OCI-M2 (cell line): Measurements from ENCODE around the gene LCMT2.
A peak's percentile ranks its signal among the peaks of the same experiment; 100 is the strongest.
"Not testable (repeated sequence)": the region's sequence is repeated elsewhere in the genome, so short reads cannot be mapped to it uniquely, and the experiment has no call there.

Source experiments
- DNase-seq: peaks from one replicate; lab custom pipeline; 2025; ENCODE audit not compliant: unreplicated experiment; lab: John Stamatoyannopoulos, UW

Gene LCMT2

DNA sequence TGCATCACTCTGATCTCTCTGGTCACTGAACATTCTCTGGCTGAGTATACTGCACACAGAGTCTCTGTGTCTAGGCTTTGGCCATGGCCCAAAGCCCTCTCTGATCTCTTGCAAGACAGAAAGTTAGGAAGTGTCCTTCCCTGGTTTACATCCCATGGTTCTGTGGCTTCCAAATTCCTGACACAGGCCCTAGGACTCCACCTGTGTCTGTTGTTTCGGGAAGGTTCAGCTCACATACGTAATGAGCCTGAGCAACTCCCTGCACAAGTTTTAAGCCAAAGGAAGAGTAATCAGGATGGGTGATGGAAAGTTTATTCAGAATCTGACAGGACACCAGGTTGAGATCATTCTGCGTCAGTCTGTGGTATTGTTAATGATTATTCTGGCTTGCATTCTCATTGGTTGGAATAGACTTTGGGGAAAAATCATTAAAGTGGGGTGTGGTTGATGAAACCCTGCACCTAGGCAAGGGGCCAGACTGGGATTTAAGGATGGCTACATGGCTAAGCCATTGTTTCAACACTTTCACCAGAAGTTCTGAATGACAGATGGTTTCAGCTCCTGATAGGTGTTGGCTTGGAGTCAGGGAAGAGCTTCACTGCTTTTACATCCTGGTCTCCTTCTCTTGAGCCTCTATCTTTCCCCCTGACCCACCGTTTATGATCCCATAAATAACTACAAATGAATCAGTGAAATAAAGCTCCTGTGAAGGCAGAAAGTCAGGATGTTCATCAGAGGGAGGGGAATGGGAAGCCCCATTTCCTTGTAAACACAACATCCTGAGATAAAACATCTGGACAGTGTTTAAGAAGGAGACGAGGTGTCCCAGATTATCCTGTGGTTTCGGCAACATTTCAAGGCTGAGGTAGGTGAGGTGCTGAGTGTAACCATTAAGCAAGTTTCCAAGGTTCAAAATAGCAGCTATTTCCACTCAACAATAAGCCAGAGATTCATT lies 14.1 kb downstream of the LCMT2 start:
- no peak for DNase-seq

DNA sequence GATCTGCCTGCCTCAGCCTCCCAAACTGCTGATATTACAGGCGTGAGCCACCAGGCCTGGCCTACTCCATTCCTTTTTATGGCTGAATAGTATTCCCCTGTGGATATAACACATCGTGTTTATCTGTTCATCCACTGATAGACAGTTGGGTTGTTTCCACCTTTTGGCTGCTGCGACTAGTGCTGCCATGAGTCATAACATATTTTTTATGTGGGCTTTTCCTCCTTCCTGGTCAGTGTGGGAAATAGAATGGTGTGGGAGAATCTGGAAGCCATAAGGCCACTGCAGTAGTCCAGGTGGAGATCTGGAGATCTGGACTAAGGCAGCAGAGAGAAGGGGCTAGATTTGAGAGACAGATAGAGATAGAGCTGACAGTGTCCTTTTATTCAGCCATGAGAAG lies 16.2 kb downstream of the LCMT2 start:
- DNase-seq = no peak

DNA sequence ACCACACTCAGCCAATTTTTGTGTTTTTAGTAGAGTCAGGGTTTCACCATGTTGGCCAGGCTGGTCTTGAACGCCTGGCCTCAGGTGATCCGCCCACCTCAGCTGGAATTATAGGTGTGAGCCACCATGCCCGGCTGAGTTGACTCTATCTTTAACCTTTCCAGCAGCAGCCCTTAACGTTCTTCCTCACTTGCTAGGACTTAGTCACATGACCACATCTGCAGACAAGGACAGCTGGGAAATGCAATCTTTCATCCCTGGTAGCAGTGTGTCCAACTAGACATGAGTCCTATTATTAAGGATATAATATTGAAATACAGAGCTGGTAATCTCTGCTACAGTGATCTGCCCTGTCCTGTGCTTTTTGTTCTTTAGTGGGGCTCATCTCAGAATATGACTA lies 18.0 kb downstream of the LCMT2 start:
- no peak for DNase-seq

DNA sequence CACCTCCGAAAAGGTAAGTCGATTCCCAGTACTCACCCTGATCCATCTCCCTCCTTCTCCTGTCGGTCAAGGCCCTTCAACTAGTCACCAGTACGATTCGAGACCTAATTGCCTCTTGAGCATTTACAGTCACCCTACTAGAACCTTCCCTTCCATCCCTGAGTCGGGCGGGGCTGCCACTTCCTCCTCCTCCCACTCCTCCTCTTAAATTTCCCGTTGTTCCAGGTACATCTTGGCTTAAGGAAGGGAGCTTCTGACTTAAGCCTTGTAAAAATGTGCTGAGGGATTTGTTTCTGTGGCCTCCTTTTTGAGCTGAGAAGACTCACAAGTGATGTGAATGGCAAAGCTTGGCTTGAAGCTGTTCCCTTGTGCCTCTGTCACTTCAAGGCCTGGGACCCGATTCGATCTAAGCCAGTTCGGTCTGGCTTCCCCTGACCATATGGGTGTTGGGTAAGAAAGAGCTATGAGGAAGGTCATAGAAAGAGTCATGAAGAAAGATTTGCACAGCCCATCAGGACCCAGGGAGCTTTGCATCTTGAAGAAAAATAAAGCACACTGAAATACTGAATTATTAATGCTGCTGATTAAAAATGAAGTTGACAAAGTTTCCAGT lies 28.1 kb downstream of the LCMT2 start, which contains the start of gene TGM7:
TSS of gene TGM7 (minus strand) at position 51 of the 613 bp plus-strand sequence.
- no peak for DNase-seq

DNA sequence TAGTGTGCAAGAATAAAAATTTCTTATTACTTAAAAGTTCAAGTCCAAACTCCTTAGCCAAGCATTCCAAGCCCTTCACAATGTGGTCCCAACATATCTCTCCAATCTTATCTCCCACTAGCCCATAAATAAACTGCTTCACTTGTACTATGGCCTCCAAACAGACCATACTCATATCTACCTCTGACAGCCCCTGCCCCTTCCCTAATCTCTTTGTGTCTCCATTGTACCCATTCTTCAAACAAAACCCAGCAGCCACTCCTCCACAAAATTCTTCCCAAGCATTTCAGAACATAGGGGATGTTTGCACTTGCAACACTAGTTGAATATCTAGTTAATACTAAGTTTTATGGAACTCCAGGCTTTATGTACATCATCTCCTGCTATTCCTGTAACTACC lies 30.5 kb downstream of the LCMT2 start:
- no peak for DNase-seq

DNA sequence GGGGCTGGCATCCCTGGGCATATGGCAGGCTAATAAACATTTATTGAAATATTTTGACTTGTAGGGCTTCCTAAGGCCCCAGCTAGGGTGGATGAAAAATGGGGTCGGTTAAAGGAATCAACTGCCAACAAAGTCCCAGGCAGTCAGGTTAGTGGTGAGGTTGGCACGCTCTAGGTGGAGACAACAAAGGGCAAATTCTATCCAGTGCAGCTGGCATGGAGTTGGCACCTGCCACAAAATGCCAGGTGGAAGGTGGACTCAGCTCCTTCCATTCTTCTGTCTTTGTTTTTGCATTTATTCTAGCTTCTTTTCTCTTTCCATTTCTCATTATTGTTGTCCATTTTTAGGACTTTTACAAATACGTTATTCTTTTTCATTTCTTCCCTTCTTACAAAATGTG lies 31.0 kb downstream of the LCMT2 start:
- DNase-seq = no peak

DNA sequence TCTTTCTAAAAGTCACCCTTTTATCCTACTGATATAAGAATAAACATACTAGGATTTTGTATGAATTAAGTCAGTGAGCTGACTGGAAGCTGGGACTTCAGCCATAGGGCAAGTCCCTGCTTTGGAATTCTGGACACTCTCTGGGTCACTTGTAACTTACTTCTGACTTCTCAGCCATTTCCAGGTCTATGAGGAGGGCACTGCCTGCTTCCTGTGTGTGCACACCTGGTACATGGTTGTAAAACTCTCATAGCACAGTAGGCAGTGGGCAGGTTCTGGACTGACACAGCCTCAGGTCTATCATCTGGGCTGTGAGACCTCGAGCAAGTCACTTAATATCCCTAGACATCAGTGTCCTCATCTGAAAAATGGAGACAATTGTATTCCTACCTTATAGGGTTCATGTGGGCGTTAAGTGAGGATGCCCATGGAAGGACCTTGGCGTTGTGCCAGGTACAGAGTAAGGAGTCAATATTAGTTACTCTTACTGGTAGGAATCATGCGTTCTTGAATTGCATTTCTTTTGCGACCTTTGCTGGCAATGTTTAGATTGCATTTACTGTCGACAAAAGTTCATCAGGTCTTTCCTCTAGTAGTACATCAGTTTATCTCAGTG lies 36.2 kb downstream of the LCMT2 start:
- no peak for DNase-seq

DNA sequence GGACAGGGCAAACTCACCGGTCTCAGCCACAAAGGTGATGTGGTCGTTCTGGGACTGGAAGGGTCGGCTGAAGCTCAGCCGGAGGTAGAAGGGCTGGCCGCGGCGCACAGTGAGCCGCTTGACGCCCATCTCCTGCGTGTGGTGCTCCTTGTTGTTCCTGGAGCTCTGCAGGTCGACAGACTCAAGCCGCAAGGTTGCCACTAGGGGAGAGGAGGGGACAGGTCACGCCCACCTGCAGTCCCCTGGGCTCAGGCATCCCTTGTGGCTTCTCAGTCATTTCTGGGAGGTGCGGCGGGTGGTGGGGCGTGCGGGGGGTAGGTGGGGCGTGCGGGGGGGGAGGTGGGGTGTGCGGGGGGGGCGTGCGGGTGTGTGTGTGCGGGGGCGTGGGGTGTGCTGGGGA lies 36.9 kb downstream of the LCMT2 start:
- DNase-seq = no peak

DNA sequence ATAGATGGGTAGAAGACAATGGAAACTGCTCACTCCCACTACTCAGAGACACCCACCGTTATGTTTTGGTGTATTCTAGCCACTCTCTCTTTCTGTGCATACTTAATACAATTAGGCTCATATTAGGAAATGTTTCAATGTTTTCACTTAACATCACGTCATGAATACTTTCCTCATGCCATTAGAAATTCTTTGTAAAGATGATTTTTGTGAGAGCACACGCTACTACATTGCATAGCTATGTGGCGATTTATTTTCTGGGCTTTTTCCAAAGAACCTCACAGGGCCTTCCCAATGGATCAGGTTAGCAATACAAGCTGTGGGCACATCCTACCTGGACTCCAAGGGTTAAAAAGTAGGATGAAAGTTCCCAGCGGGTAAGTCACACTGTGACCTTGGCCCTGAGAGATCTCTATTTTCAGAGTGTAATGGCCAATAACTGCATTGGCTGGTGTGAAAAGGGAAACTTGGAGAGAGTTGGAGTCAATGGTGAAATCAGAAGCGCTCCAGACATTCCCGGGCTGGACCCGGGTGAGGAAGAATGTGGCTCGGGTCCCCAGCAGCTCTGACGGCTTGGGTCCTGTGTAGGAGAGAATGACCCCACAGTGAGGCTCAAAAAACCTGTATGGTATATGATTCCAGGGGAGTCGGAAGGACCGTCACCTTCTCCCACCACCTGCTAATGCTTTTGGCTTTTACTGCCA lies 37.8 kb downstream of the LCMT2 start:
- no peak for DNase-seq

DNA sequence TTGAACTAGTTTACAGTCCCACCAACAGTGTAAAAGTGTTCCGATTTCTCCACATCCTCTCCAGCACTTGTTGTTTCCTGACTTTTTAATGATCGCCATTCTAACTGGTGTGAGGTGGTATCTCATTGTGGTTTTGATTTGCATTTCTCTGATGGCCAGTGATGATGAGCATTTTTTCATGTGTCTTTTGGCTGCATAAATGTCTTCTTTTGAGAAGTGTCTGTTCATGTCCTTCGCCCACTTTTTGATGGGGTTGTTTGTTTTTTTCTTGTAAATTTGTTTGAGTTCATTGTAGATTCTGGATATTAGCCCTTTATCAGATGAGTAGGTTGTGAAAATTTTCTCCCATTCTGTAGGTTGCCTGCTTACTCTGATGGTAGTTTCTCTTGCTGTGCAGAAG lies 40.7 kb downstream of the LCMT2 start:
- DNase-seq = not testable (repeated sequence)

DNA sequence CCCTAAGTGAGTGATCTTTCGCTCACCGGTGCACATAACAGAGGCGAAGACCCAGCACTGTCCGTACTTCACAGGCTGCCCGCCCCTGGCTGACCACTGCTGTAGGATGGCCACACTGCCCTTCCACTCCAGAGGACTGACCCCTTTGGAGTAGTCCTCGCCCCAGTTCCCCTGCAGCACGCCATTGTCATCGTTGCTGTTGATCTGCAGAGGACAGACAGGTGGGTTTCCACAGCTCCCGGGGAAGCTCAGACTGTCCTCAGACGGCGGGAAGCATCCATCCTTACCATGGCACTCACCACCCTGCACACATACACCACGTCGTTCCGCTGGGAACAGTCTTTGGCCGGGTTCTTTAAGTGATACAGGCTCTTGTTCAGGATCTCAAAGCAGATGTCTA lies 43.1 kb downstream of the LCMT2 start:
- DNase-seq = no peak

DNA sequence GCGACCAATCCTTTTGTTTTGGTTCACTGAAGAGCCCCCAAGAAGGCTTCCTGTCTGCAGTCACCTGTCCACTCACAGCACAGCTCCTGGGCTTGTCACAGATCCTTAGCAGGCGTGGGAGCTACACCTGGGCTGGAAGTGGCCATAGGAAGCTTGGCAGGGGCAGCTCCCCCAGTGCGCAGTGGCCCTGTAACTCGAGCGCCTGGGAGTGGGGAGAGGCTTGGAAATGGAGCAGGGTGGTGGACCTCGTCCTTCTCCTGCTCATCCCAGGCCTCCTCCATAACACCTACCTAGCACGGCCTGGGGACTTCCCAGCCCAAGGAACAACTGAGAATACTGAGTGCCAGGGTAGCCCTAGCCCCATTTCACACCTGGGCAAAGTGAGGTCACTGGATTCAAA lies 44.3 kb downstream of the LCMT2 start:
- no peak for DNase-seq

DNA sequence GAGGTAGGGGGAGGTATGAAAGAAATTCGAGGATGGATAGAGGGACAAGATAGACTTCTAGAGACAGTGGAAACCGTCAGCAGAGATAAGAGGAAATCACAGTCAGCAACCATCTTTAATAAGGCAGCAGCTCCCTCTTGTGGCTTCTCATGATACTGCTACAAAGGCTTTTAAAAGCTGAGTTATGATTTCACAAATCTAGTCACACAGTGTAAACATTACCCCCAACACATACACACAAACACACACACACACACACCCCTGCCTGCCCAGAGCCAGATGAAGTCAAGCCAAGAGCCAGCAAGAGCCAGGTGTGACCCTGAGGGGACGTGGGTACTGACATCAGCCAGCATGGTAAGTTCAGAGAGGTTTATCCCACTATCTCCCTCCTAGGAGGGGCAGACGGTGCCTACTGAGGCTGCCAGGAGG lies 44.8 kb downstream of the LCMT2 start:
- peak; percentile 36 for DNase-seq

DNA sequence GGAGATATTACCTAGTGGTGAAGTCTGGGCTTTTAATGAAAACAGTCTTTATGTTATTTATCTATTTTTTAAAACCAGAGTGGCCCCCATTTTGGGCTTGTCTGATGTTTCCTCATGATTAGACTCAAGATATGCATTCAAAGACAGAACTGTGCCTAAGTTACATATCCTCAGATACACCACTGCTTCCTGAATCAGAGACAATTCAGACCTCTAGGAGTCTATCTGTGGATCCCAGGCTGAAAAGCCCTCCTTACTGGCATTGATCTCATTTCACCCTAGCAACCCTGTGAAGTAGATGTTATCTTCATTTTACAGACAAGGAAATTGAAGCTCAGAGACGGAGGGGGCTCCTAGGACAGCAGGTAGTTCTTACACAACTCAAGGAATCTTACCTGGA lies 46.8 kb downstream of the LCMT2 start:
- no peak for DNase-seq

DNA sequence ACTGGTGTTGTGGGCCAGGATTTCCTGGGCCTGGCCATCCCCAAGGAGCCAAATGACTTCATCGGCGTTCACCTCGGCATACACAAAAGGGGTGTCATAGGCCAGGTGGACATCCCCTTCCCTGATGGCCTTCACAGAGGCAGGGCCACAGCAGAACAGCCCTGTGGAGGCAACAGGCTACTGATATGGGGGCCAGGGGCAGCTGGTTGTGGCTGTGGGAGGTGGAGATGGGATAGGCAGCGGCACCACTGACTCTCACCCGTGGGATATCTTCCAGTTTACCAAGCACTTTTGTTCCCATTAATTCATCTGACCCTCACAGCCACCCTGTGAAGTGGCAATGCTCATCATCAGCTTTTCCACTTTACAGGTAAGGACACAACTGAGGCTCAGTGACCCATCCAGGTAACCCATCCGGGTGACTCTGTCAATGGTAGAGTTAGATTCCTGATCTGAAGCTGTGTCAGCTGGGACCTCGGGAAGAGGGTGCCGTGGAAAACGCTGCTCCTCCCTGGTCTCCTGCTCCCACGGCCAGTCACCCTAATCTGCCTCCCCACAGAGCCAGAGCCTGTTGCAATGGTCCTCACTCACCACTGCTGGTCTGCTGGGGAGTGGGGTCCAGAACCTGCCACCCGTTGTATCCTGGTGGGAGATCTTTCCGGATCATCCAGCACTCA lies 48.3 kb downstream of the LCMT2 start:
- no peak for DNase-seq

DNA sequence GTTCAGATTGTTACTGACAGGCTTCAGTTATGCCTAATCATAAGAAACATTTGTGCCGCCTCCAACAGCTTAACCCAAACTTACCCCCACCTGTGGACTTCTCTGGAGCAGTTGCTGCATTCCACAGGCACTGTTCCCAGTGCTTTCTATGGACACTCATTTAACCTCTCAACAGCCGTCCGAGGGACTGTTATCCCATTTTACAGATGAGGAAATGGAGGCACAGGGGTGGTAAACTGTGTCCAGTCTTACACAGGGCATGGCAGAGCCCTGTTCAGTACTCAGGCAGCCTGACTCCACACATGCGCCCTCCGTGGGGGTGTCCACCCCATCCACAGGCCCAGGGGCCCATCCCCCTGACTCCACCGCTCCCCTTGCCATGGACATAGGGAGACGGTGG lies 49.4 kb downstream of the LCMT2 start:
- DNase-seq = no peak

DNA sequence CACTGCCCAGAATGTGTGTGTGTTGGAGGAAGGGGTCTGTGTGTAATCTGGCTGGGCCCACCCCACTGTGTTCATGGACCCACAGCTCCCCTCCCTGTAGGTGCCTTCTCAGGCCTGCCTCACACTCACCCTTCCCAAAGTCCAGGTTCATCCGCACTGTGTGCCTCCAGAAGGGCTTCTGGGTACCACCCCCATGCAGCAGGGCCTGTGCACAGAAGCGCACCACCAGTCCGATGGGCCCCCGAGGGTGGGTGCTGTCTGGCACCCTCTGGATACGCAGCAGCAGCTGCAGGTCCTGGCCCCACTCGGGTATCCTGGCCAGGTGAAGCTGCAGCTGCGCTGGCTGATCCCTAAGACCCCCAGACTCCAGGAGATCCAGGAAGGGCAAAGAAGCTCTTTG lies 50.9 kb downstream of the LCMT2 start:
- no peak for DNase-seq

DNA sequence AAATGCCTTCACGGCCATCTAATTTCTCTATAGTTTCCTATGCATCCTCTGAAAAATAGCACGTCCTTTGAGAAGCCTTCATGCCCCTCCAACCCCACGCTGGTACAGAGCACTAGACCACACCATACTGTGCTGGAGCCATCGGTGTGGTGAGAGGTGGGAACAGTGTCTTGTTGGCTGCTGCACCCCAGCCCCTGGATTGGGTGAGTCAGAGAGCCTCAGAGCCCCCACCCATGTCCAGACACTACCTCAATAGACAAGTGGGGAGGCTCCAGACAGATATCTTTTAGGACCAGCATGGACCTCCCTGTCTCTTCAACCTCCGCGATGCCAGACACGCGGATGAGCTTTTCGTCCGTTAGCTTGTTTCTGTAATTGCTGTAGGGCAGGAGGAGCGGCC lies 51.5 kb downstream of the LCMT2 start:
- DNase-seq = no peak

DNA sequence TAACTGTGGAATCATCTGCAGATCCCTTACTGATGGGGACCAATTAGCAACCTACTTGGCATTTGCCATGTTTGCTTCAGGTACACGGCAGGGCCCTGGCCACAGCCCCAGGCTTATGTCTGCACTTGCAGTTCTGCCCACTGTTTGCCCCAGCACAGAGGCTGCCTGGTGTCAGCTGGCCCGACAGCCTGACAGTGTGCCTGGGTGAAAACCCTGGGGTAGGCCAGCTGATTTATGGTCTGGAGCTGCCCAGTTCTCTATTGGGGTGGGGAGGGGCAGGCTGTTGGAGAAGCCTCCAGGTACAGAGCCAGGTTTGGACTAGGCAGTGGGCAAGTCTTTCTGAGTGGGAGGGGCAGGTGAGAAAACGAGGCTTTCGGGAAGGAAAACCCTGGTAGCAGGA lies 52.5 kb downstream of the LCMT2 start:
- no peak for DNase-seq

DNA sequence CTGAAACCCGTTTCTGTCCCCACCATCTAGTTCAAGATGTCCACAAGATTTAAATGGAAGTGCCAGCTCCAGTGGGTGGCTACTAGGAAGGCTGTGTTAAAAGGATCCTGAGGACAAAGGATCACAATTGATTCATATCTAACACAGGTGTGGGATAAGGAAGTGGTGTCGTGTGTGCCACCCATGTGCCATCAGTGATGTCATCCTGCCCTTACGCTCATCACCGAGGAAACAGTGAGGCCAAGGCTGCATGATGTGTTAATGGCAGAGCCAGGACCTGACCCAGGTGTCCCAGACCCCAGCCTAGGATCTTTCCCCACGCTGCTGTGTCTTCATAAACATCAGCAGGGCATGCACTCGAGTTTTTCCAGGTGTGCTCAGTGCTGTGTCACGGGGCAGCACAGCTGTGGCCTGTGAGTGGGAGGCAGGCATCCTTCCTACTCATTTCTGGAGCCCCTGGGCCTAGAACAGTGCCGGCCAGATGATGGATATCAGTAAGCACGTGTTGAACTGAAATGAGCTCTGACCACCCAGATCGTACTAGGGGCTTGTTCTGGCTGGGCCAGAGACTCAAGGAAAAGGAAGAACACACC lies 53.0 kb downstream of the LCMT2 start:
- no peak for DNase-seq
